Hepatocyte (in vitro differentiated cells): ENCODE results near the gene MYO1D.

Experiments
- EZH2 ChIP-seq: fragments of 200-600 bp; sonication (generic); IDR thresholded peaks from 2 replicates; pipeline ENCODE4 v1.6.1; 2016; ENCODE audit warnings: antibody characterized with exemption, mild to moderate bottlenecking, borderline replicate concordance
- EZH2phosphoT487 ChIP-seq: fragments of 200-600 bp; sonication (generic); IDR thresholded peaks from one replicate; pipeline ENCODE4 v1.6.1; 2018; ENCODE audit warnings: antibody characterized with exemption, mild to moderate bottlenecking, low read depth, moderate library complexity; ENCODE audit not compliant: unreplicated experiment, severe bottlenecking
- TF ChIP-seq, protein P1 (sequence below): fragments of 200-600 bp; sonication (generic); IDR thresholded peaks from 2 replicates; pipeline ENCODE4 v1.5.1; 2016; ENCODE audit warnings: antibody characterized with exemption, mild to moderate bottlenecking; ENCODE audit not compliant: poor library complexity

DNA sequence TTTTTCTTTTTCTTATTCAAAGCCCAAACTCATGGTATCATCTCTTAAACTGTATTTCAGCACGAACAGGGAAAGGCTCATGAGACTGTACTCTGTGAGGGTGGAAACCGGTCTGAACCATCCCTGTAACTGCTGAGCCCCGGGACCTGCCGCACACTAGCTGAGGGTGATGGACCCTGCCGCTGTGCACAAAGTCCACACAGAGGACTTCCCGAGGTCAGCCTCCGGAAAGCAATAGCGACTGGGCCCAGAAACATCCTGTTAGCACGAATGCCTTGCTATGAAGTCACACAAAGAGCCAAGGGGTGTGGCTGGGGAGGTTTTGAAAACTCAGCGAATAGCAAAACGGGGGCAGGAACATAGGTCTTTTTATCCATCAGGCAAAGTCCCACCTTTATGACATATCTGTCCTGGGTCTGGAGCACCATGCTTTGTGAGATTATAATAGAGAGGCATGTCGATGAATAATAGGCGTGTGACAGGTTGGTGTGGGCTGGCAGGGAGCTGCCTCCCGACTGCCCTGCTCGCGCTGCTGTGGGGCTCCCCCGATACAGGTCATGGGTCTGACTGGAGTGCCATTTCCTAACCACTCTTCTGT, 356.7 kb downstream of the MYO1D start:
- TF ChIP-seq EZH2 = no peak
- TF ChIP-seq, protein P1, sequence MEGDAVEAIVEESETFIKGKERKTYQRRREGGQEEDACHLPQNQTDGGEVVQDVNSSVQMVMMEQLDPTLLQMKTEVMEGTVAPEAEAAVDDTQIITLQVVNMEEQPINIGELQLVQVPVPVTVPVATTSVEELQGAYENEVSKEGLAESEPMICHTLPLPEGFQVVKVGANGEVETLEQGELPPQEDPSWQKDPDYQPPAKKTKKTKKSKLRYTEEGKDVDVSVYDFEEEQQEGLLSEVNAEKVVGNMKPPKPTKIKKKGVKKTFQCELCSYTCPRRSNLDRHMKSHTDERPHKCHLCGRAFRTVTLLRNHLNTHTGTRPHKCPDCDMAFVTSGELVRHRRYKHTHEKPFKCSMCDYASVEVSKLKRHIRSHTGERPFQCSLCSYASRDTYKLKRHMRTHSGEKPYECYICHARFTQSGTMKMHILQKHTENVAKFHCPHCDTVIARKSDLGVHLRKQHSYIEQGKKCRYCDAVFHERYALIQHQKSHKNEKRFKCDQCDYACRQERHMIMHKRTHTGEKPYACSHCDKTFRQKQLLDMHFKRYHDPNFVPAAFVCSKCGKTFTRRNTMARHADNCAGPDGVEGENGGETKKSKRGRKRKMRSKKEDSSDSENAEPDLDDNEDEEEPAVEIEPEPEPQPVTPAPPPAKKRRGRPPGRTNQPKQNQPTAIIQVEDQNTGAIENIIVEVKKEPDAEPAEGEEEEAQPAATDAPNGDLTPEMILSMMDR = no peak
- no peak for TF ChIP-seq EZH2phosphoT487
